Subcutaneous adipose tissue (tissue), 4 donors: ENCODE measurements around the gene EPHA2. TPM values are rescaled to one million over a fixed set of nuclear protein-coding genes. Genes with fewer than 3 reads are reported as not detected.

Source experiments
- CTCF ChIP-seq: fragments of 450-650 bp; IDR thresholded peaks from one replicate; pipeline ENCODE4 v1.5.1; 2016; ENCODE audit warnings: low read depth, mild to moderate bottlenecking, control low read depth, antibody characterized with exemption, moderate library complexity
- total RNA-seq, 4 donors: library from RNA; depleted of rRNA; stranded (reverse); fragments of >200 nt; gene quantifications; one replicate each; pipeline ENCODE4 v1.1.0, GENCODE V29; 2016

Gene EPHA2
- 10 to 100 TPM in 1 of 4 donors, 1 to 10 TPM in 3; 3.6 to 20.3 (median 7.3) TPM for total RNA-seq

GRCh38 chr1:16155537-16156410 is at the start of gene EPHA2:
TSS of gene EPHA2 (minus strand) at chr1:16156069. CDS start at chr1:16155932, 137 bp downstream.
- TF ChIP-seq CTCF: no peak

DNA sequence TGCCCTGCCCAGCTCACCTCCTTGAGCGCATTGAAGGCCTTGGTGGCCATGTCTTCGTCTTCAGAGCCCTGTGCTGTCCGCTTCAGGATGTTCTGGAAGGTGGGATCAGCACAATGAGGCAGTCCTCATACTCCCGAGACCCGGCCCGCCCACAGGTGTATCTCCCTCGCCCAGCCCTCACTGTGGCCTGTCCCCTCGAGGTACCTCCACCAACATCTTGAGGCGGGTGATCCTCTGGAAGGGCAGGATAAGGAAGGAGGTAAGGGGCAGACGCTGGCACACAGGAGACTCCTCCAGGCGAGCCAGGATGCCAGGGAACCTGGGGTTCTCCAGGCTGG is 49.4 kb upstream of the EPHA2 start:
- no peak for TF ChIP-seq CTCF

- no peak for TF ChIP-seq CTCF
These were observed 48.9 kb upstream of the EPHA2 start for GRCh38 chr1:16204634-16205333.

- TF ChIP-seq CTCF: no peak
These were observed 48.3 kb upstream of the EPHA2 start for GRCh38 chr1:16204216-16204615.

GRCh38 chr1:16203550-16203949 is 47.7 kb upstream of the EPHA2 start:
- TF ChIP-seq CTCF: no peak

GRCh38 chr1:16202281-16203210 is 46.7 kb upstream of the EPHA2 start:
- TF ChIP-seq CTCF: no peak
